GM15510 (cell line): ENCODE data around the gene F12.

Experiments used
- POLR2A ChIP-seq: IDR thresholded peaks from 3 replicates; pipeline ENCODE4 v1.6.1; 2011; ENCODE audit warnings: borderline replicate concordance; ENCODE audit not compliant: insufficient read length; ENCODE audit errors: extremely low read depth

The F12 gene

GRCh38 chr5:177449140-177450061, 40.0 kb upstream of the F12 start:
- no peak for TF ChIP-seq POLR2A

GRCh38 chr5:177448244-177448950, 39.0 kb upstream of the F12 start:
- TF ChIP-seq POLR2A: no peak

GRCh38 chr5:177447611-177448243, 38.4 kb upstream of the F12 start:
- no peak for TF ChIP-seq POLR2A

- no peak for TF ChIP-seq POLR2A
Measured at GRCh38 chr5:177447066-177447610, 37.8 kb upstream of the F12 start.

- TF ChIP-seq POLR2A: peak; percentile 65
Measured at GRCh38 chr5:177446200-177447065, 37.1 kb upstream of the F12 start, which contains the start of gene PRR7. Gene PRR7, plus strand, starts transcription at chr5:177446814. Its CDS starts 8,254 bp downstream, at chr5:177455068.

- TF ChIP-seq POLR2A: no peak
Measured at GRCh38 chr5:177445917-177446199, 36.5 kb upstream of the F12 start.

- peak; percentile 23 for TF ChIP-seq POLR2A
Measured at GRCh38 chr5:177445052-177445916, 35.9 kb upstream of the F12 start.

- TF ChIP-seq POLR2A: peak; percentile 32
Measured at GRCh38 chr5:177444106-177445051, 35.0 kb upstream of the F12 start.

- TF ChIP-seq POLR2A: no peak
Measured at GRCh38 chr5:177443144-177443983, 34.0 kb upstream of the F12 start.

GRCh38 chr5:177442066-177442826, 32.9 kb upstream of the F12 start:
- TF ChIP-seq POLR2A: peak; percentile 5
